HCT116 (cell line): ENCODE data around the gene SLCO6A1. TPM values are rescaled to one million over a fixed set of nuclear protein-coding genes. Genes with fewer than 3 reads are reported as not detected.
A peak's percentile ranks its signal among the peaks of the same experiment; 100 is the strongest.

Source experiments
- ATAC-seq: fragments of 200-7000 bp; cut with Tn5 transposase; 2 replicates; pipeline ENCODE4 v1.9.1; 2020; ENCODE audit warnings: mild to moderate bottlenecking, moderate library complexity
- BruUV-seq: library from RNA; stranded (reverse); fragments of 400-500 nt; replicated peaks from 2 replicates; lab custom pipeline; 2021; lab: Mats Ljungman, UMichigan
- CTCF ChIA-PET: fragments of 300-600 bp; sonication (Branson Sonifier 250); formaldehyde crosslinking; loops from one replicate; lab custom pipeline; 2021; ENCODE audit warnings: antibody characterized with exemption; lab: Charles Lee
- POLR2A ChIA-PET: fragments of 300-600, 350-600 bp; sonication (Branson Sonifier 250); formaldehyde crosslinking; loops from one replicate; lab custom pipeline; 2021; ENCODE audit warnings: antibody characterized with exemption; lab: Charles Lee
- RAD21 ChIA-PET, 2 experiments: fragments of 300-600 bp; sonication (Branson Sonifier 250); formaldehyde crosslinking; loops; one replicate each; lab custom pipeline; 2023; ENCODE audit warnings: low total read pairs in 2 of 2; ENCODE audit not compliant: uncharacterized antibody in 2 of 2, unreplicated experiment in 2 of 2, low non-redundant PET in 1 of 2; lab: Charles Lee
- DNase-seq: peaks from one replicate; pipeline ENCODE4 v3.0.0-alpha.2; 2010; ENCODE audit warnings: low read depth, low spot score
- H2AFZ ChIP-seq: fragments of 200-600 bp; shearing (Covaris generic), sonication (generic); 2 replicates; pipeline ENCODE4 v1.6.1; 2017; ENCODE audit warnings: low read depth, mixed run types, mixed read lengths, antibody characterized with exemption, low read length; ENCODE audit not compliant: poor library complexity, severe bottlenecking
- H3K27ac ChIP-seq: 2 replicates; pipeline ENCODE4 v1.5.1; 2012; ENCODE audit warnings: low read depth, low read length
- H3K27me3 ChIP-seq: fragments of 200-600 bp; sonication (generic); 2 replicates; pipeline ENCODE4 v1.6.1; 2016; ENCODE audit warnings: mixed run types, low read length, mixed read lengths; ENCODE audit not compliant: insufficient read depth
- H3K36me3 ChIP-seq, 2 experiments: fragments of 200-500 bp in 1 of 2; fragments of 200-600 bp in 1 of 2; sonication (Bioruptor generic) in 1 of 2; sonication (generic) in 1 of 2; 2 replicates each; pipeline versions ENCODE4 v1.5.1 to v1.6.1; 2014 to 2016; ENCODE audit warnings: low read length in 2 of 2, inconsistent platforms in 1 of 2, mixed read lengths in 1 of 2, mixed run types in 1 of 2; ENCODE audit not compliant: insufficient read depth in 2 of 2, control insufficient read depth in 1 of 2
- H3K4me1 ChIP-seq, 2 experiments: fragments of 200-600 bp in 1 of 2; sonication (generic) in 1 of 2; 2 replicates each; pipeline versions ENCODE4 v1.5.1 to v1.6.1; 2012 to 2017; ENCODE audit warnings: low read length in 2 of 2, inconsistent platforms in 1 of 2, mild to moderate bottlenecking in 1 of 2, mixed read lengths in 1 of 2, mixed run types in 1 of 2, moderate library complexity in 1 of 2; ENCODE audit not compliant: insufficient read depth in 2 of 2, control insufficient read depth in 1 of 2
- H3K4me2 ChIP-seq: fragments of 200-600 bp; sonication (generic); 2 replicates; pipeline ENCODE4 v1.6.1; 2017; ENCODE audit warnings: mixed run types, low read length, mixed read lengths
- H3K4me3 ChIP-seq, 2 experiments: fragments of 200-600 bp in 1 of 2; sonication (generic) in 1 of 2; replicated peaks in 1 of 2; 2 replicates each; pipeline ENCODE4 v1.5.1; 2011 to 2016; ENCODE audit warnings: low read length in 2 of 2, control low read depth in 1 of 2, low read depth in 1 of 2, mild to moderate bottlenecking in 1 of 2, mixed read lengths in 1 of 2, mixed run types in 1 of 2
- H3K79me2 ChIP-seq: fragments of 200-600 bp; sonication (generic); 2 replicates; pipeline ENCODE4 v1.6.1; 2017; ENCODE audit warnings: mild to moderate bottlenecking, mixed run types, low read length, moderate library complexity, mixed read lengths; ENCODE audit not compliant: insufficient read depth
- H3K9ac ChIP-seq: fragments of 200-600 bp; sonication (generic); 2 replicates; pipeline ENCODE4 v1.6.1; 2016; ENCODE audit warnings: low read length, mixed read lengths
- H3K9me2 ChIP-seq: fragments of 200-600 bp; sonication (generic), shearing (Covaris generic); 2 replicates; pipeline ENCODE4 v1.6.1; 2017; ENCODE audit warnings: mixed run types, mild to moderate bottlenecking, moderate library complexity; ENCODE audit not compliant: insufficient read depth
- H3K9me3 ChIP-seq, 2 experiments: fragments of 200-500 bp in 1 of 2; fragments of 200-600 bp in 1 of 2; sonication (Bioruptor generic) in 1 of 2; sonication (generic) in 1 of 2; 2 replicates each; pipeline ENCODE4 v1.6.1; 2014 to 2017; ENCODE audit warnings: low read length in 2 of 2, mixed read lengths in 2 of 2, inconsistent platforms in 1 of 2, low read depth in 1 of 2, mild to moderate bottlenecking in 1 of 2, mixed run types in 1 of 2, moderate library complexity in 1 of 2; ENCODE audit not compliant: control insufficient read depth in 1 of 2, insufficient read depth in 1 of 2
- H4K20me1 ChIP-seq: fragments of 200-600 bp; sonication (generic), shearing (Covaris generic); 2 replicates; pipeline ENCODE4 v1.6.1; 2017; ENCODE audit warnings: mixed run types, mild to moderate bottlenecking, moderate library complexity; ENCODE audit not compliant: insufficient read depth
- ATF3 ChIP-seq: IDR thresholded peaks from 2 replicates; pipeline ENCODE4 v1.6.1; 2012
- CTCF ChIP-seq, 3 experiments: fragments of 200-600 bp in 1 of 3; sonication (generic) in 1 of 3; IDR thresholded peaks in 2 of 3; conservative IDR thresholded peaks in 1 of 3; 2 replicates each; pipeline ENCODE4 v1.5.1; 2012 to 2017; ENCODE audit warnings: low read depth in 2 of 3, low read length in 2 of 3, antibody characterized with exemption in 1 of 3, borderline replicate concordance in 1 of 3, control low read depth in 1 of 3, mild to moderate bottlenecking in 1 of 3, mixed read lengths in 1 of 3, mixed run types in 1 of 3, moderate library complexity in 1 of 3; ENCODE audit not compliant: insufficient read depth in 1 of 3
- JUND ChIP-seq: IDR thresholded peaks from 2 replicates; pipeline ENCODE4 v1.6.1; 2012
- RAD21 ChIP-seq: IDR thresholded peaks from 2 replicates; pipeline ENCODE4 v1.6.1; 2012; ENCODE audit warnings: low read depth, mild to moderate bottlenecking
- SP1 ChIP-seq: IDR thresholded peaks from 2 replicates; pipeline ENCODE4 v1.6.1; 2012; ENCODE audit warnings: low read depth
- TCF7L2 ChIP-seq: IDR thresholded peaks from 2 replicates; pipeline ENCODE4 v1.7.0; 2011; ENCODE audit warnings: borderline replicate concordance, inconsistent platforms; ENCODE audit not compliant: insufficient read depth, insufficient read length; ENCODE audit errors: extremely low read depth
- YY1 ChIP-seq: IDR thresholded peaks from 2 replicates; pipeline ENCODE4 v1.6.1; 2011; ENCODE audit warnings: low read length, low read depth, moderate library complexity, mild to moderate bottlenecking; ENCODE audit not compliant: insufficient replicate concordance; ENCODE audit errors: extremely low read depth
- ZFX ChIP-seq: fragments of 450-650 bp; IDR thresholded peaks from 2 replicates; pipeline ENCODE4 v1.6.1; 2017
- intact Hi-C: fragments of 100-400 bp; cut with micrococcal nuclease; formaldehyde crosslinking; loops from 2 replicates; pipeline ENCODE4 v1.10.0; 2022
- total RNA-seq: library from RNA; stranded (reverse); gene quantifications from one replicate; pipeline ENCODE4 v1.2.1, GENCODE V29; 2021; ENCODE audit not compliant: unreplicated experiment

The SLCO6A1 gene
- total RNA-seq, 1 experiment from 2014 or later: 0.69 TPM

- peak; percentile 7 for DNase-seq
Observed at GRCh38 chr5:102536323-102536928, 37.6 kb upstream of the SLCO6A1 start.

More at GRCh38 chr5:102536323-102536928, 37.6 kb upstream of the SLCO6A1 start:
- no peaks in the 10 kb centered on the region for H3K9me2 ChIP-seq
- H3K79me2 ChIP-seq: no peaks in the 10 kb centered on the region
- CTCF ChIA-PET: interaction anchor here (0.6 to 2.3 kb wide), 9 partner anchors 9 to 983 kb away, joined by 3 to 12 read pairs (median 4); partner anchors contain the start of gene MACIR
- H2AFZ ChIP-seq: no peak overlapping the region
- intact Hi-C loops: loop anchor here (2.0 kb wide), 1 partner anchor 602 kb away; no protein-coding TSS in a partner anchor
- H3K4me1 ChIP-seq: no peaks in the 10 kb centered on the region
- no peak overlapping the region for H3K4me3 ChIP-seq
- no peak for TF ChIP-seq JUND
- no peak for TF ChIP-seq YY1
- no peak for TF ChIP-seq ZFX
- TF ChIP-seq TCF7L2: no peak
- TF ChIP-seq RAD21: peak; percentile 67
- TF ChIP-seq CTCF (IDR thresholded peaks at IDR 0.05 in 2 of 3, conservative IDR thresholded peaks at IDR 0.05 in 1 of 3; ENCODE audit: borderline replicate concordance in 1 of 3, insufficient read depth in 1 of 3, low read depth in 2 of 3, low read length in 2 of 3): peak; percentile 25 to 55 (median 50); a peak in 3 of 6 replicates
- TF ChIP-seq ATF3: no peak
- no peak for TF ChIP-seq SP1
- no peaks in the 10 kb centered on the region for H4K20me1 ChIP-seq
- no peak overlapping the region for H3K9ac ChIP-seq
- BruUV-seq: no TSS peak
- ATAC-seq: no peak
- H3K9me3 ChIP-seq: no peaks in the 10 kb centered on the region
- RAD21 ChIA-PET: no interaction called here
- no peaks in the 10 kb centered on the region for H3K36me3 ChIP-seq
- no peak overlapping the region for H3K27ac ChIP-seq
- no peaks in the 10 kb centered on the region for H3K27me3 ChIP-seq
- no peak overlapping the region for H3K4me2 ChIP-seq
- POLR2A ChIA-PET: no interaction called here
